SW 1271 (cell line): ENCODE data around the gene ADH7.
"Not testable (repeated sequence)": the region's sequence is repeated elsewhere in the genome, so short reads cannot be mapped to it uniquely, and the experiment has no call there.

Source experiments
- DNase-seq, 2 experiments: peaks; one replicate each; lab custom pipeline; 2025; lab: John Stamatoyannopoulos, UW

The ADH7 gene

GRCh38 chr4:99379571-99379970, 55.6 kb downstream of the ADH7 start:
- no peak for DNase-seq

- no peak for DNase-seq
Observed at GRCh38 chr4:99378876-99379275, 56.3 kb downstream of the ADH7 start.

GRCh38 chr4:99377341-99377740, 57.8 kb downstream of the ADH7 start:
- DNase-seq: not testable (repeated sequence)

GRCh38 chr4:99372464-99372863, 62.7 kb downstream of the ADH7 start:
- not testable (repeated sequence) for DNase-seq

- not testable (repeated sequence) for DNase-seq
Observed at GRCh38 chr4:99367817-99368216, 67.3 kb downstream of the ADH7 start.

- no peak for DNase-seq
Observed at GRCh38 chr4:99366491-99366890, 68.7 kb downstream of the ADH7 start.

- no peak for DNase-seq
Observed at GRCh38 chr4:99362768-99363167, 72.4 kb downstream of the ADH7 start.
